Measurements from ENCODE around the gene MNX1. TPM values are rescaled to one million over a fixed set of nuclear protein-coding genes. Genes with fewer than 3 reads are reported as not detected.

MNX1 gene
- total RNA-seq, 4 donors from 2014 or later: not detected

- no peaks in the 10 kb centered on the region for H3K36me3 ChIP-seq
- WGBS, 2 donors (ENCODE audit: low coverage in 1 of 2): 4 to 7% methylated on average over 20 to 21 of the region's 56 CpGs
- H3K27me3 ChIP-seq: peaks cover 100% of the 10 kb centered on the region
- ATAC-seq: no peak
- peak overlapping the region in 1 of 2 donors; percentile 23 for H3K4me3 ChIP-seq
- no peaks in the 10 kb centered on the region for H3K9me3 ChIP-seq
- H3K27ac ChIP-seq: no peak overlapping the region
- no peak for TF ChIP-seq POLR2A (IDR thresholded peaks at IDR 0.05)
- no peak for TF ChIP-seq EP300 (IDR thresholded peaks at IDR 0.05)
- no peak for TF ChIP-seq POLR2AphosphoS5 (IDR thresholded peaks at IDR 0.05)
- peaks cover 0 to 68% (median 40%) of the 10 kb centered on the region in 3 donors for H3K4me1 ChIP-seq
Observed at GRCh38 chr7:157004521-157005455, 5.7 kb downstream of the MNX1 start.

DNA sequence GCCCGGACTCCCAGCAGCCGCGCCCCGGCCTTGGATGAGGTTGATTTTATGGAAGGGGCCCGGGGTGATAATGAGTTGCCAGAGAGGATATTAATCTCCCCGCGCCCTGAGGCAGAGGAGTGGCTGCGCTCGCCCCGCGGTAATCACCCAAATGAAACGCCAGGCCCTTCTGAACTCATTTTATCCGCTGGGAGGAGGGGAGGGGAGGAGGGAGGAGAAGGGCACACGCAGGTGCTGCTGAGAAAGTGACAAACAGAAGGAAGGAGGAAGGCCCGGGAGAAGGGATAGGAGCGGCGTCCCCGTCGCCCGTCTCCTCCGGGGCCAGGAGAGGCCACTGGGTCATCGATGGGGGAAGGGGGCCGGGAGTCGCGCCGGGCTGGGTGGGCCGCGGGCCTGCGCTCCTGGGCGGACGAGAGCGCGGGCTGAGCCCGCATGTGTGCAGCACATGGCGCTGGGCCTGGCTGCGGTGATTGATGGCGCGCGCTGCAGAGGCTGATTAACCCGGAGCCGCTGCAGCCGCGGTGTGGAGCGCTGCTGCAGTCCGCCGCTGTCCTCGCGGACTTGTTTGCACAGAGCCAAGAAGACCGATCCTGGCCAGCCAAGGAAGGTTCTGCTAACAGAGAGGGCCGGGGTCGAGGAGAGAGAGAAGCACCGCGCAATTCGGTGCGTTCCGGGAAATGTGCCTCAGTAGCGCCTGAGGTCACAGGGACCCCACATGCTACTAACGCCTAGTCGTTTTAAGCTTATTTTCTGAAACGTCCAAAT lies 6.5 kb downstream of the MNX1 start:
- Histone ChIP-seq H3K9me3 (no peaks in the 10 kb centered on the region), H3K36me3 (no peaks in the 10 kb centered on the region), H3K27ac (no peak overlapping the region), H3K27me3 (peaks cover 100% of the 10 kb centered on the region), H3K4me1 (peaks cover 0 to 69% (median 40%) of the 10 kb centered on the region in 3 donors), H3K4me3 (no peak overlapping the region)
- TF ChIP-seq, protein P1, sequence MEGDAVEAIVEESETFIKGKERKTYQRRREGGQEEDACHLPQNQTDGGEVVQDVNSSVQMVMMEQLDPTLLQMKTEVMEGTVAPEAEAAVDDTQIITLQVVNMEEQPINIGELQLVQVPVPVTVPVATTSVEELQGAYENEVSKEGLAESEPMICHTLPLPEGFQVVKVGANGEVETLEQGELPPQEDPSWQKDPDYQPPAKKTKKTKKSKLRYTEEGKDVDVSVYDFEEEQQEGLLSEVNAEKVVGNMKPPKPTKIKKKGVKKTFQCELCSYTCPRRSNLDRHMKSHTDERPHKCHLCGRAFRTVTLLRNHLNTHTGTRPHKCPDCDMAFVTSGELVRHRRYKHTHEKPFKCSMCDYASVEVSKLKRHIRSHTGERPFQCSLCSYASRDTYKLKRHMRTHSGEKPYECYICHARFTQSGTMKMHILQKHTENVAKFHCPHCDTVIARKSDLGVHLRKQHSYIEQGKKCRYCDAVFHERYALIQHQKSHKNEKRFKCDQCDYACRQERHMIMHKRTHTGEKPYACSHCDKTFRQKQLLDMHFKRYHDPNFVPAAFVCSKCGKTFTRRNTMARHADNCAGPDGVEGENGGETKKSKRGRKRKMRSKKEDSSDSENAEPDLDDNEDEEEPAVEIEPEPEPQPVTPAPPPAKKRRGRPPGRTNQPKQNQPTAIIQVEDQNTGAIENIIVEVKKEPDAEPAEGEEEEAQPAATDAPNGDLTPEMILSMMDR (IDR thresholded peaks at IDR 0.05): no peak
- TF ChIP-seq EP300 (IDR thresholded peaks at IDR 0.05) (no peak), POLR2A (IDR thresholded peaks at IDR 0.05) (no peak), POLR2AphosphoS5 (IDR thresholded peaks at IDR 0.05) (no peak)
- no peak for ATAC-seq
- WGBS, 2 donors (ENCODE audit: low coverage in 1 of 2): 0 to 4% methylated on average over 3 to 18 of the region's 60 CpGs

GRCh38 chr7:157003445-157003755 lies 7.1 kb downstream of the MNX1 start:
- WGBS, 2 donors (ENCODE audit: low coverage in 1 of 2): no CpG with 5 or more reads among the region's 6 CpGs
- Histone ChIP-seq H3K36me3 (no peaks in the 10 kb centered on the region), H3K27ac (no peak overlapping the region), H3K27me3 (peaks cover 100% of the 10 kb centered on the region), H3K9me3 (no peaks in the 10 kb centered on the region), H3K4me1 (peaks cover 0 to 66% (median 40%) of the 10 kb centered on the region in 3 donors), H3K4me3 (no peak overlapping the region)
- TF ChIP-seq EP300 (IDR thresholded peaks at IDR 0.05): no peak
- TF ChIP-seq, protein P1 (IDR thresholded peaks at IDR 0.05): no peak
- no peak for TF ChIP-seq POLR2A (IDR thresholded peaks at IDR 0.05)
- no peak for ATAC-seq

GRCh38 chr7:157002819-157003421 lies 7.5 kb downstream of the MNX1 start:
- Histone ChIP-seq H3K4me1 (peaks cover 0 to 66% (median 40%) of the 10 kb centered on the region in 3 donors), H3K27me3 (peaks cover 100% of the 10 kb centered on the region), H3K36me3 (no peaks in the 10 kb centered on the region), H3K4me3 (no peak overlapping the region), H3K27ac (no peak overlapping the region), H3K9me3 (no peaks in the 10 kb centered on the region)
- TF ChIP-seq, protein P1 (IDR thresholded peaks at IDR 0.05): no peak
- no peak for ATAC-seq
- 0 to 5% methylated on average over 2 to 14 of the region's 47 CpGs for WGBS, 2 donors (ENCODE audit: low coverage in 1 of 2)
